ENCODE results near the gene AP2A2.
"Not testable (repeated sequence)": the region's sequence is repeated elsewhere in the genome, so short reads cannot be mapped to it uniquely, and the experiment has no call there.

AP2A2 gene

DNA sequence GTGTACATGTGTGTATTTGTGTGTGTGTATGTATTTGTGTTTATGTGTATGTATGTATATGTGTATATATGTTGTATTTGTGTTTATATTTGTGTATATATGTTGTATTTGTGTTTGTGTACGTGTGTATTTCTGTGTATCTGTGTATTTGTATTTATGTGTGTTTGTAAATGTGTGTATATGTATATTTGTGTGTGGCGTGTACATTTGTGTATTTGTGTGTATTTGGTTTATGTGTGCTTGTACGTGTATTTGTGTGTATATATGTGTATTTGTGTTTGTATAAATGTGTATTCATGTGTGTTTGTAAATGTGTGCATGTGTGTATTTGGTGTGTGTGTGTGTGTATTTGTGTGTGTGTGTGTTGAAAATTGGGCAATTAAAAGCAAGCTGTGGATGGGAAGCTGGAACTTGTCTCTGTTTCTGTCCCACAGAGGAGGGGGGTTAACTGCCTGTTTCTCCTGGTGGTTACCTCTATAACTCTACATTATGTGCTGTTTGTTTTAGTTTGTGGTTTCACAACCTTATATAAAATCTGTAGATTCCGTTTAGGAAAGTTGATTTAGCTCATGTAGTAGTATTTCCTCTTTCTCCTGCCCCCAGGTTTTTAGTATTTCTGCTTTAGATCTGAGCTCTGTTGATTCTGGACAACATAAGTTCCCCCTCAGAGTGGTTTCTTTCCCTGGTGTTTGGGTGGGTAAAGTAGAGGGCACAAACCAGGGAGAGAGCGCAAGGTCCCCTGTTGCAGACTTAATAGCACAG, 28.9 kb downstream of the AP2A2 start:
- no peak for DNase-seq (ENCODE audit: low read depth in 2 of 2)

DNA sequence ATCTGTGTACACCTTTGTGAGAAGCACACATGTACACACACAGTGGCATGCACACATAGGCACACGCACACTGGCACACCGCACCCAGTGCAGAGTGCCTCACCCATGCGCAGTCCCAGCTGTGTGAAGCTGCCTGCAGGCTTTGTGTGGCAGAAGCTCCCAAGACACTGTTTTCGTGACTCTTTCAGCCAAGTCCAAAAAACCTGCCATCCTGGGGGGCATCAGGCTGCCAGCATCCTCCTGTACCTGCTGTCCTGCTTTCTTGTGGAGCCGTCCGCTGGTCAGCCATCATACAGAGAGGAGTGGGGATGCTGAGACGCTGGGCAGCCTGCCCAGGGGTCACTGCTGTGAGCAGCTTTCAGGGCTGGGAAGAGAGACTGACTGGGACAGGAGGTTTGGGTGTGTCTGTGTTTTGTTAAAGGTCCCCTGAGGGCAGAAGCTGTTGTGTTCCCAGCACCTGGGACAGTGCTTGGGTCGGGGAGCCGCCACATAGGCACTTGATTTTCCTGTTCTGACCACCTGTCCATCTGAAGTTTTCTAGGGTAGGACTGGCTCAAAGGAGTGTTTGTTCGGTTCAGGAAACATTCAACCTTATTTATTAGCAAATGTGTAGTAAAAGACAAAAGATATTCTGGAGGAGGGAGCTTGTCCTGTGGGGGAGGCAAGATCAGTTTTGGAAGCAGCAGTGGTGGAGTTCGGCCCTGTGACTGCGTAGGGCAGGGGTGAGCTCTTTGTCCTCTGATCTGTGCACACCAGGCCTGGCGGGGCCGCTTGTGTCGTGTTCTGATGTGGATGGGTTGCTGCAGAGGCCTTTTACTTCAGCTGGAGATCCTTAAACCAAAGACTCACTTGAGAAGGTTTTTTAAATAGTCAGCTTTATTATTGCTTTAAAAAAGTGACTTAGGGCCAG, 29.7 kb downstream of the AP2A2 start:
- no peak for DNase-seq (ENCODE audit: low read depth in 2 of 2)

- DNase-seq (ENCODE audit: low read depth in 2 of 2): no peak
Measured at GRCh38 chr11:957212-957920, 31.7 kb downstream of the AP2A2 start.

DNA sequence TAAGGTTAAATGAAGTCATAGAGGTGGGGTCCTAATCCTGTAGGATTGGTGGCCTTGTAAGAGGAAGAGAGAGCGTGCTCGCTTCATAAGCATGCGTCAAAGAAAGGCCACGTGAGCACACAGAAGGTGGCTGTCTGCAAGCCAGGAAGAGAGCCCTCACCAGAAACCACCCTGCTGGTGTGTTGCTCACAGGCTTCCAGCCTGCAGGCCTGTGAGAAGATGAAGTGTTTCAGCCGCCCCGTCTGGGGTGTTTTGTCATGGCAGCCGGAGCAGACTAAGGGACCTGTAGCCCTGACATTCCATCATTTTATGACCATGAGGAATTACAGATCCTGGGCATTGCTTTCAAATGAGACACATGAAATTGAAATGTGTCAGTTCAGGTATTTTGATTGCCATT, 32.4 kb downstream of the AP2A2 start:
- no peak for DNase-seq (ENCODE audit: low read depth in 2 of 2)

- DNase-seq (ENCODE audit: low read depth in 2 of 2): no peak
Measured at GRCh38 chr11:959027-959426, 33.4 kb downstream of the AP2A2 start.

DNA sequence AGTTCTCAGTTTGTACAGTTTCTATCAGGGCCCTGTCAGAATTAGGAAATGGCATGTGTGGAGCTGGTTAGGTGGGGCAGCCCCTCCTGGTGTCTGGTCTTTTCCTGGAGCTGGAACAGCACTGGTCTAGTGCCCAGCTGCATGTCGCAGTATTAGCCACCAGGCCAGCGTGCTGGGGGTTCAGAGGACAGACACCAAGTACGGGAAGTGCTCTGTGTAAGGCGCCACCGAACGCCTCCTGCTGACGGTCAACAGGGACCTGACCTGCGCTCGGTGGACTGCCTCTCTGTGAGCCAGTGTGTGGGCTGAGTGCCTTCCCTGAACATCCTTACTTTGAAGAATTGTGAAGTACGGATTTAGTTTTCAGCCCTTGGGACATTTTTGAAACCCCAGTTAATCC, 33.9 kb downstream of the AP2A2 start:
- no peak for DNase-seq (ENCODE audit: low read depth in 2 of 2)

- DNase-seq (ENCODE audit: low read depth in 2 of 2): not testable (repeated sequence)
Measured at GRCh38 chr11:961310-961920, 35.7 kb downstream of the AP2A2 start.

- no peak for DNase-seq (ENCODE audit: low read depth in 2 of 2)
Measured at GRCh38 chr11:961921-962320, 36.3 kb downstream of the AP2A2 start.

- DNase-seq (ENCODE audit: low read depth in 2 of 2): no peak
Measured at GRCh38 chr11:962688-963087, 37.0 kb downstream of the AP2A2 start.

DNA sequence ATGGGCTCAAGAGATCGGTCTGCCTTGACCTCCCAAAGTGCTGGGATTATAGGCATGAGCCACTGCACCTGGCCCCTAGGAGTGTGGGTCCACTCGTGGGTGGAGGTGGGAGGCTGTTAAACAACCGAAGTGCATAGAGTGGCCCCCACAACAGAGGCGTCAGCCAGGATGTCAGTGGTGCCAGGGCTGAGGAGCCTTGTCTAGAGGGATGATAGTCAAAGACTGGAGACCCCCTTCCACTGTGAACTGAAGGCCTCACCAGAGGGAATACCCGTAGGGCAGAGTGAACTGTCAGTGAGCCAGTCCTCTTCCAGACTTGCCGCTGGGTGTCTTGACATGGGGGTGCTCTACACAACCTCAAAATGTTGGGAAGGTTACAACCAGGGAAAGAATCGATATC, 38.2 kb downstream of the AP2A2 start:
- DNase-seq (ENCODE audit: low read depth in 2 of 2): no peak

GRCh38 chr11:965206-965775, 39.6 kb downstream of the AP2A2 start:
- no peak for DNase-seq (ENCODE audit: low read depth in 2 of 2)

DNA sequence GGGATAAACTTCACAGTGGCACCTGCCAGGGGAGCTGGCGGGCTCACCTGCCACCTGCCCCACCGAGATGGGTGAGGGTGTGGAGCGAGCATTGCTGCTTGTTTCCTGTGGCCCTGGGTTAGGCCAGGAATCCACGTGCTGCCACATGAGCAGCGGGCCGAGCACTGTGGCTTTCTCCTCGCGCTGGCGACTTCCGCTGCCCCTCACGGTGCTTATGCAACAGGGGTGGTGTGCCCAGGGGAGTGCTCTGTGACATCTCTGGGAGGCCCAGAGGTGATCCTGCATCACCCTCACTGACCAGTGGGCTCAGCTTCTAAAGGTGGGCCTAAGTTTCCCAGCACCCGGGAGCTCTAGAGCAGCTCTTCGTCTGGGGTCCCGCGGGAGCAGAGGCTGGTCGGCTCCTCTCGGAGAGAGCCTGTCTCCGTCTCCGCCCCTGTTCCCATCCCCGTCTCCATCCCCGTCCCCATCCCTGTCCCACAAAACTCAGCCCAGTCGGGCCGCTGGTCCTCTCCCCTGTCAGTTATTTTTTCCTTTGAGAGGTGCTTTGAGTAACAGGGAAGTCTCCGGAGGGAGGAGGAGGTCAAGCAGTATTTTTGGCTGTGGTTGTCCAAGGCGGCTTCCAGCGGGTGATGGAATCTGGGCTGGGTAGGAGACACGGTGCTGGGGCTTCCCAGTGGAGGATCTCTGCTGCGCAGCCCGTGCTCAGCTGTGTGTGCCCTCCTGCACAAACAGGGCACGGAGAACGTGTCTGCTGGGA, 42.5 kb downstream of the AP2A2 start:
- no peak for DNase-seq (ENCODE audit: low read depth in 2 of 2)

DNA sequence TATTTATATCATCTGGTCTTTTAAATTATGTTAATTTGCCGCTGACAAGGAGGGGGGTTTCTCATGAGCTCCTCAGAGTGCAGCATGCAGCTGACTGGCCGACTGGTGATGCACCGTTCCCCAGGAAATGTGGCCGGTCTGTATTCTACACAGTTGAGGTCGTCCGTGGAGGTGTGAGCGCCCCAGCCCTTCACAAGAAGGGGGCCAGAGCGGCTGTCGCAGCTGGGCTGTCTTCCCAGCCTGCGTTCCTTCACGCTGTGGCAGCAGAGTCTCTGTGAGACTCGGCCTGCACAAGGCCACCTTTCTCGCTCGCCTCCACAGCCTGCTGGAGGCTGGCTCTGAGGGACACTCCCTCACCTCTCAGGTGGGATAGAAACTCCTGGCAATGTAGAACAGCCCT, 43.2 kb downstream of the AP2A2 start:
- DNase-seq (ENCODE audit: low read depth in 2 of 2): no peak

DNA sequence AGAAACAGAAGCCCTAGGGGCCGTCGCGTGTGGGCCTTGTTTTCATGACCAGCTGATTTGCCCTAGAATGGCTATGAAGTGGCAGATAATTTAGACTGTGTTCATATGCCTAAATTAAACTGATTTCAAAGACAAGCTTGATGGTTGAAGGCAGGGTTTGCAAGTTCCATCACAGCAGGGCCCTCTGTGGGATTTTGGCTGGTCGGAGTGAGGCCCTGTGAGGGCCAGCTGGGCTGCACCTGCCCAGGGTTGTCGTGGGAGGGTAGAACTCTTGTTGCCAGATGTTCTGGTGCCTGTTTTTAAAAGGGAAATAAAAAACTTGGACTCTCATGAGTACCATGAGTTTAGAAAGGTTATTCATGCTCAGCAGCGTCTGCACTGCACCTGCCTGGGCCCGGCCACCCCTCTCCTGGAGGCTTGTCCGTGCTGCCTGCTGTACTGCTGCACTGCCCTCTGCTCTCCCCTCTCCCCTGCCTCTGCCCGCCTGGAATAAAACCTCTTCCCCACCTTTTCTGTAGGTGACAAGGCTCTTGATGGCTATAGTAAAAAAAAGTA, 44.1 kb downstream of the AP2A2 start:
- DNase-seq (ENCODE audit: low read depth in 2 of 2): no peak

DNA sequence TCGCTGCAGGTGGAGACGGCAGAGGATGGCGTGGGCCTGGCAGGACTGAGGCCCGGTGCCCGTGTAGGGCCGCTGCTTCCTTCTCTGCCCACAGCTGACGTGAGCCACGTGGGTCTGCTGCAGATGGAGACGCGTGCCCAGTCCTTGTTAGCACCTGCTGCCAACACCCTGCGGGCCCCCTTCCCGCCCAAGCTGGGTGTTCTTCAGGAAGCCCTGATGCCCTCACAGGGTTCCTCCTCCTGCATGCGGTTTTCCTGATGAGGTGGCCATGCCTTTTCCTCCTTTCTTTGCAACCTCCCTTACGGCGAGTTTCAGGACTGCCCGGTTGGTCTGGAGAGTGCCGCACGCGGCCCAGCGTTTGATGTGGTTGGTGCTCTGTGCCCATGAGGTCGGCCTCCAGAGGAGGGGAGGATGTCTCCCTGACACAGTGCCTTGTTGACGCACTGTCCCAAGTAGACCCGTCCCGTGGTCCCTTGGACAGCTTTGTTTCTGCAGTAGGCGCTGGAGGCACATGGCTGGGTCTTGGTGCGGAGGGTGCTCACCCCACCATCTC, 44.7 kb downstream of the AP2A2 start:
- no peak for DNase-seq (ENCODE audit: low read depth in 2 of 2)

DNA sequence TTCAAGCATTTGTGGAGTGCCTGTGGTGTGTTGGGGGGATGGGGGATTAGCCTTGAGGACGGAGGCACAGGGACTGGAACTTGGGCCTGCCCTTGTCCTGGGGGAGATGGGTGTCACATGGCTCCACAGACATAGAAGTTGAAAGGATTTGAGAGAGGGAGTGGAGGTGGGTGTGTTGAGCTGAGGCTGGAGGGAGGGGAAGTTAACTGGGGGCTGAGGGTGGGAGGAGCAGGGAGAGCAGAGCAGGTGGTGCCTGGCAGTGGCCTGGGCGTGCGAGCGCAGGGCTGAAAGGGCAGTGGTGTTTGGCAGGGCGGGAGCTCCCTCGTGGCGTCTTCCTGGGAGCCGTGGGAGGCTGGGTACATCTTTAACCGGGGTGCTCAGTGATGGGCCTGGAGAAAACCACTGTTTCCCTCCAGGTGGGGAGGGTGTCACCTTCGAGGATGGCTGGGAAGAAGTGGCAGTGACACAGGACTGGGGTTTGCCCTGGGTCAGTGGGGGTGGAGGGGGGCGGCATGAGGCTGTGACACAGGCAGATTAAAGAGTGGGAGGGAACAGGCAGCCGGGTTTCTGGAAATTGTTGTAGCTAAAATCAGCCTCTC, 45.5 kb downstream of the AP2A2 start:
- DNase-seq (ENCODE audit: low read depth in 2 of 2): no peak

DNA sequence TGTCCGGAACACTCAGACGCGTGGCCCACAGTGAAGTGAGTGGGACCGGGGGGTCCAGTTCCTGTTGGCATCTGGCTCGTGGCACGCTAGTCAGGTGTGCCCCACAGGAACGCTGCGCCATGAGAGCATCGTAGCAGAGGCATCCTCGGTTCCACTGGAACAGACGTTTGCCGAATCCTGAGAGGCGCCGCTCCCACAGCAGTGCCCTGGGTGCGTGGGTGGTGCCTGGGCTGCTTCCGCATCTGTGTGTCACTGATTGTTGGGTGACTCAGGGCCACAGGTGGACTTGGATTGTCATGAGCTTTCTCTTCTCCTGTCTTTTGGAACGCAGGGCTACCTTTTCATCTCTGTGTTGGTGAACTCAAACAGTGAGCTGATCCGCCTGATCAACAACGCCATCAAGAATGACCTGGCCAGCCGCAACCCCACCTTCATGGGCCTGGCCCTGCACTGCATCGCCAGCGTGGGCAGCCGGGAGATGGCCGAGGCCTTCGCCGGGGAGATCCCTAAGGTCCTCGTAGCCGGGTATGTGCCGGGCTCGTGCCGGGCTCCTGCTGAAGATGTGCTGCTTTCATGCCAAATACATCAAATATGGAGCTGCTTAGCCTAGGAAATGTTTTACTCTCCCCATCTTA, 46.2 kb downstream of the AP2A2 start:
- DNase-seq (ENCODE audit: low read depth in 2 of 2): no peak

DNA sequence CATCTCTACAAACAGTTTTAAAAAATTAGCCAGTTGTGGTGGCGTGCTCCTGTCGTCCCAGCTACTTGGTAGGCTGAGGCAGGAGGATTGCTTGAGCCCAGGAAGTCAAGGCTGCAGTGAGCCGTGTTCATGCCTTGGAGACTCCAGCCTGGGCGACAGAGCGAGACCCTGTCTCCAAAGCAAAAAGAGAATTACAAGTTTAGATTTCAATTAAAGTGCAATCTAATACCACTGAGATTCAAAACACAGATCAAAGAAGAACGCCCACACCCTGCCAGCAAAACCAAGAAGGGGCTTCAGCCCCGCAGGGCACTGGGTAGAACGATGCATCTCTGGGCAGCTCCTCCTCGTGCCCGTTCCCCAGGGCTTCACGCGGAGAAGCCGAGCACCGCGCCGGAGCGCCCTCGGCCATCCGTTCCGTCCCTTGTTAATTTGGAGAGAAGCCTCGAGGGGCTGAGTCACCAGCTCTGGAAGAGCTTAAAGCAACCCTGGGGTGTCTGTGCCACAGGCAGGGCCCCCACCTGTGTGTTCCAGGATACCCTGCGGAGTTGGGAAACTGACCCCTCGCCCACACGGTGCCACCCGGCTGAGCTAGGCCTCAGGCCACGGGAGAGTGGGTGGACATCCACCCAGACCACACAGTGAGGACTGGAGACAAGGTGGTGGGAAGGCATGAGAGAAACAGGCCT, 47.0 kb downstream of the AP2A2 start:
- DNase-seq (ENCODE audit: low read depth in 2 of 2): no peak

- DNase-seq (ENCODE audit: low read depth in 2 of 2): no peak
Measured at GRCh38 chr11:973237-973636, 47.6 kb downstream of the AP2A2 start.
